NCI-H1048 (cell line): Measurements from ENCODE around the gene WASL.
"Not testable (repeated sequence)": the region's sequence is repeated elsewhere in the genome, so short reads cannot be mapped to it uniquely, and the experiment has no call there.

Experiments
- DNase-seq: peaks from one replicate; lab custom pipeline; 2025; lab: John Stamatoyannopoulos, UW

The WASL gene

GRCh38 chr7:123769371-123769770 lies 20.6 kb upstream of the WASL start:
- no peak for DNase-seq

GRCh38 chr7:123768493-123768892 lies 19.7 kb upstream of the WASL start:
- DNase-seq, result no peak

- DNase-seq, result no peak
Observed at GRCh38 chr7:123763191-123763661, 14.4 kb upstream of the WASL start.

GRCh38 chr7:123761729-123762128 lies 12.9 kb upstream of the WASL start:
- no peak for DNase-seq

GRCh38 chr7:123757095-123757494 lies 8.3 kb upstream of the WASL start:
- DNase-seq, result no peak

GRCh38 chr7:123755338-123755737 lies 6.5 kb upstream of the WASL start:
- no peak for DNase-seq

DNA sequence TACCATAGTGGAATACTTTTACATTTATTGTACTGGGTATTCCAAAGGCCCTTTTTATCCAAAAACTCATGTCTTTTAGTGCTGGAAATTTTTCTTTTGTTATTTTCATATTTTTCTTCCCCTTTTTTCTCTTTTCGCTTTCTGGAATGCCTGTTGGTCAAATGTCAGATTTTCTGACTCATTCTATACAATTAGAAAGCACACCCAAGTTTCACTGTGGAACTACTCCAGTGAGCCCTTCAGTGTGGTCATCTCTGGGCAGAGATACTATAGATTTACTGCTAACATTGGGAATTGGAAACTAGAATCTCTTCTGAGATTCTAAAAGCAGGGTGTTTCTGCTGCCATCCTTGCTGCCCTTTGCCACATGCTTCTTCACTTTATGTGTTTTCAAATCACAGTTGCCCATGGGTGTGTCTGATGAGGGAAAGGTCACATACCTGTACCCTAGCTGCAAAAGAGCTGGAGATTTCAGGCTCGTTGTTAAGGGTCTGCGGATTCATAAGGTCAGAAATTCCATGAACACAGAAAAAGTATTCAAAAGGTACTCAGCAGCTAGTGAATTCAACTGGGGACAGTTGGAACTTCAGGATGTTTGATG lies 5.6 kb upstream of the WASL start:
- DNase-seq, result no peak

DNA sequence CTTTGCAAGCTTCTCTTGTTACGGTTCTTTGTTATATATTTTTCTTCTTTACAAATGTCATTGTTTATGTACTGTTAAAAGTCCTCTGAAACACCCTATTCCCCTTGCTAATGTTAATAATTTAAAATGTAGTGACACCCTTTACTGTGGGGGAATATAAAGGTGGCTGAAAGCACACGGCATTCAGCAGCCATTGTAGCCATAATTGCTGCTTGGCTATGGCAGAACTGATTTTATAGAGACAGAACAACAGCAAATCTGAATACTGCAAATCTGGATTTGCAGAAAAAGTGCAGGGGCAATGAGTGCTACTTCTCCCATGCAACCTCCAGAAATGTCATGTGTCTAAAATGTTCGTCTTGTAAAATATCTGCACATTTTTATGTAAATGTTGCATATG lies 3.7 kb upstream of the WASL start:
- DNase-seq, result no peak

DNA sequence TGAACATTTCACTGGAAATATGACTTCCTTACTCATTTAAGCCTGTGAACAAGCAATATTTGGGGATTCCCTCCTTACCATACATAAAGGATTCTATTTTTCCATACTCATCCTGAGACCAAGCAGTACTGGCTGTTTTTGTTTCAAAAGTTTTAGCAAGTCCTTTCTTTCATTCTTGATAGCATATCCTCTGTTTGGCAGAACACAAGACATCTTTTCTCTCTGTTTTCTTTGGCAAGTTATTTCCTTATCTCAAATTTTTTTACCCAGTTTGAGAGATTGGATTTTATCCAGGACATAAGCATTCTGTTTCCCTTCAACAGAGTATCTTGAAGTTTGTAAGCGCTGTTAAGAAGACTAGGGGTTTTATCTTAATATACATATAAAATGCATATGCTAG lies 3.0 kb upstream of the WASL start:
- no peak for DNase-seq

DNA sequence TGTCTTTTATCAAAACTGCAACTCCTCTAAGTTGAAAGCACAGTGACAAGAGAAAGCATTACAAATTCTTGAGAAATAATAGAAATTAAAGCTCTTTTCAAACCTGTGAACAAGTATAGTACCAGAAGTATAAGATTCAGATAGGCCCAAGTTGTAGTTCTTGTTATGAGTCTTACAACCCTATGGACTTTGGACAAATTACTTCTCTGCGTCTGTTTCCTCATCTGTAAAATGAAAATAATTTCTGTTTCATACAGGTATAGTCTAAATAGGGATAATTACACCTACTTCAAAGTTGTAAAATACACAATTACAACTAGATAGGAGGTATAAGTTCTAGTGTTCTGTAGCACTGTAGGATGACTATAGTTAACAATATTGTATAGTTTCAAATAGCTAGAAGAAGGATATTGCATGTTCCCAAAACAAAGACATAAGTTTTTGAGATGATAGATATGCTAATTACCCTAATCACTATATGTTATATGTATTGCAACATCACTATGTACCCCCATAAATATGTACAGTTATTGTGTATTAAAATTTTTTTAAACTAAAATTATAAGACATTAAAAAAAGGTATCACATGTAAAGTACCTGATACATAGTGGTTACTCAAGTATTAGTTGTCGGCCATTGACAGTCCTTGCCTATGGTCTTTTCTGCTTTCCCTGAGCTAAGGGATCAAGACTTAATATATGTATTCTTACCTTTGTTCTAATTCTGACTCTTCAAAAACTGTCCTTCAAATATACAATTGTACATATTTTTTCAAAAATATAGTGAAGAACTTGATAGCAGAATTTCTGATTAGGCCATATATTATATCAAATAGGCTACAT lies 1.8 kb upstream of the WASL start:
- DNase-seq, result no peak

- DNase-seq, result no peak
Observed at GRCh38 chr7:123749537-123749857, 694 bp upstream of the WASL start.

DNA sequence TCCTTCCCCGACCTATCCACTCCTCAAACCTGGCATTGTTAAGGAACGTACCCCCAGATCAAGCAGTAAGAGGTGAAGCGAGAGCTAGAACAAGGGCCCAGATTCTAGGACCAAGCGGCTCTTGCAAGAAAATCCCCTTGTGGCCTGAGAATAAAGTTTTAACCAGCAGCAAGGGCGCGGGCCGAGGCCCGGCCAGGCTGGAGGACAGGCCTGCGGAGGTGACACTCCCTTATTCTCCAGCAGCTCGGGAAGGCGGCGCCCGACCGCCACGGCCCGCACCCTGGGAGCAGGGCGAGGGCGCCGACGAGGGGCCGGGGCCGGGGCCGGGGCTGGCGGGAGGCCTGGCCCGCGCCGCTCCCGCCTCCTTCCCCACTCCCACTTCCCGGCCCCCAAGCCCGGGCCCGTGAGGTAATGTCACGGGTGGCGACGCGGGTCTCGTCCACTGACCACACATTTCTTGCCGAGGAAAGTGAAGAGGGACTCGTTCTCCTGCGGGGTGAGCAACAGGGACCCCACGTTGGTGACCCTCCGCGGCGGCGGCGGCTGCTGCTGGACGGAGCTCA lies 551 bp downstream of the WASL start:
- DNase-seq, result no peak

DNA sequence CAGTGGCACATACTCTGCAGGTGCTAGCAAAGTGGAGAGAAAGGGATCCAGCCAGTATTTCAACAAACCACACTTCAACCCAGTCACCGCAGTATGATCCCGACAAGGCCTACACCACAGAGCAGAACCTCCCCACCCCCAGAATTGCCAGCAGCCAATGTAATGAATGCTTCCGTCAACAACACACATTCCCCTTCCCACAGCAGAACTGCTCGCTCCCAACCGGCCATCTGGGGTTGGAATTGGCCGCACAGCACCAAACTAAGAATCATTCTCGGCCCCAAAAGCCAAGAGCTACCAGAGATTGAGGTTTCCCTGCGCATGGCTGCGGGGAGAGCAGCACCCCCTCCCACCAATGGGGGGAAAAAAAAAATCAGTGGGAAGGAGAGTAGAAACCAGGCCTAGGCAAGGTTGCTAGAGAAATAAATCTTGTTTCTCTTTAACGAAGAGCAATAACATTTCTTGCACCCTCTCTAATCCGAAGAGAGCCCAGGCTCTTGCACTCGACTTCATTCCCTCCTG lies 1.1 kb downstream of the WASL start:
- peak; percentile 8 for DNase-seq

DNA sequence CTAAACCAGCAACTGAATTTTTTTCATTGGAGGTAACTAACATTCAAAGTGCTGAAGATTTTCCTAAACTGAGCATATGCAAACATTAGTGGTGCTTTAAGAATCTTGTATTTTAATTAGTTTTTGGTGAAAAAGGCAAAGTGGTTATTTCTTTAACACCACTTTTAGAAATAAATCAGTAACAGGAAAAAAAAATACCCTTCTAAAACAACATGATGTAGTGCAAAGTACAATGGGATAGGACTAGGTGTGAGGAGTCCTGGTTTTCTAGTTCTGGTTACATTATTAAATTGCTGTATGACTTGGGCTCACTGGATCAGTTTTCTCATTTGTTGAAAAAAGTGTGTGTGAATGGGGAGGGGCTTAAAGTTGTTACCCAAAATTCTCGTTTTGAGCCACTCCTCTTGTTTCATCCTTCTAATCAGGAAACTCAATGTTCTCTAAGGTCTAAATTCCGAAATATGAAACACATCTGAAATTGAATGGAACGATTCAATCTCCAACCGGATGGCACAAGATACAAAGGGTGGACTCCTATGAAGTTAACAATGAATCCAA lies 1.8 kb downstream of the WASL start:
- no peak for DNase-seq

GRCh38 chr7:123746055-123746454 lies 2.7 kb downstream of the WASL start:
- no peak for DNase-seq

DNA sequence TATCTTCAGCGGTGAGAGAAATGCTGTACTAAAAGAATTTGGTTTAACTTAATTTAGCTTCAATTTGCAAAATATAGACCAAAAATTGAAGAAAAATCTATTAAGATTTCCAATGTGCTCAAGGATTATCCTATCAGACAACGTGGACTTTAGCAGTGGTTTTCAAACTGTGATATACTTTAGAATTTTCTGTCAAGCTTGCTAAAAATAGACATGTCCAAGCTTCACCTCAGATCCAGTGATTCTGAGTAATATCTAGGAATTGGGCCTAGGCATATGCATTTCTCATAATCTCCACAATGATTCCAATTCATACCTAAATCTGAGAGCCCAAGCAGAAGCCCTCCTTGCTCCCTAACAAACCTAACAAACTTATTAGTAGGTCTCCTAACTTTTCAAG lies 3.4 kb downstream of the WASL start:
- DNase-seq, result no peak

GRCh38 chr7:123744416-123744815 lies 4.4 kb downstream of the WASL start:
- DNase-seq, result no peak

DNA sequence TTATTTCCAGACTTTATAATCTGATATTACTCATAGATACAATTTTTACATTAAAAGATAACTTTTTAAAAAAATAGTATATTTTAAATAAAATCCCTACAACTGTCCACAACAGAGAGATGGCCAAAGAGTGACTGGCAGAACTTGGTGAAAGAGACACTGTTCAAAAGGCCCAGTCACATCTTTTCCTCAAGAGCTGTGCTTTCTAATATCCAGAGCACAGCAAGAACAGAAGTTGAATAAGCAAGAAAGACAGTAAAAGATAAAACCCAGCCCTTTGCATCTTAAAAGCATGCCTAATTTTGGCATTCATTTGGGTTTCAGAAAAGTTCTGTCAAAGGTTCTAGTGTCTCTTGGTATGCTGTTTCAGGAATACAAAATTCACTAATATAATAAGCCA lies 6.9 kb downstream of the WASL start:
- no peak for DNase-seq

GRCh38 chr7:123738808-123739207 lies 10.0 kb downstream of the WASL start:
- no peak for DNase-seq

GRCh38 chr7:123738356-123738755 lies 10.4 kb downstream of the WASL start:
- no peak for DNase-seq

- not testable (repeated sequence) for DNase-seq
Observed at GRCh38 chr7:123737168-123737674, 11.6 kb downstream of the WASL start.

DNA sequence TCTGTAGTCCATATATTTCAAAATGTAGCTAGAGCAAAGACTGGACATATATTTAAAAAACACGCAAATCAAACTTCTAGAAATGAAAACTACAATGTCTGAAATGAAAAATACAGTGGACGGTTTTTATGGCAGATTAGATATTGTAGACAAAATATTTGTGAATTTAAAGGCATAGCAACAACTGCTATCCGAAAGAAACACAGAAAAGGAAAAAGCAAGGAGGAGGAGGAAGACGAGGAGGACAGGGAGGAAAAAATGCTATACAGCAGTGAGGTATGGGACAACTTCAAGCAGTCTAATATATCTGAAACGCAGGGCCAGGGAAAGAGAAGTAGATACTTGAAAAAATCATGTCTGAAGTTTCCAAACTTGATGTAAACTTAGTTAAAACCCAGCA lies 13.3 kb downstream of the WASL start:
- no peak for DNase-seq

DNA sequence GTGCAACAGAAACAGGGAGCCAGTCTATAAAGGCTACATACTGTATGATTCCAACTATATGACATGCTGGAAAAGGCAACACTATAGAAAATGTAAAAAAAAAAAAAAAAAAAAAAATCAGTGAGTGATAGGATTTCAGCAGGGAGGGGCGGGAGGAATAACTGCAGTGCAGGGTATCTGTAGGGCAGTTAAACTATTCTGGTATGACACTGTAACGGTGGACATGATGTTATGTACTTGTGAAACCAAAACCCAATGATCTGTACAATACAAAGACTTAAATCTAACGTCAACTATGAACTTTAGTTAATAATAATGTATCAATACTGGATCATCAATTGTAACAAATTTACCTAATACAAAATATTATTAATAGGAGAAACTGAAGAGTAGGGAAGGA lies 14.3 kb downstream of the WASL start:
- no peak for DNase-seq
